H1 (cell line): ENCODE results near the gene BUD23. TPM values are rescaled to one million over a fixed set of nuclear protein-coding genes. Genes with fewer than 3 reads are reported as not detected.

Experiments
- CTCF ChIA-PET: fragments of 300-600 bp; sonication (Branson Sonifier 250); formaldehyde crosslinking; loops from one replicate; lab custom pipeline; 2021; ENCODE audit not compliant: partially characterized antibody; lab: Charles Lee
- POLR2A ChIA-PET: fragments of 300-600 bp; sonication (Branson Sonifier 250); formaldehyde crosslinking; loops from one replicate; lab custom pipeline; 2021; ENCODE audit warnings: inconsistent platforms; ENCODE audit not compliant: partially characterized antibody; lab: Charles Lee
- DNase-seq, 2 experiments: peaks; one replicate each; pipeline versions ENCODE4 v3.0.0 to v3.0.0-alpha.2; 2010 to 2022; ENCODE audit warnings: low spot score in 2 of 2, low read depth in 1 of 2, mixed read lengths in 1 of 2
- FAIRE-seq: peaks from 2 replicates; lab custom pipeline; 2011; peaks lifted over from hg19 to GRCh38; lab: Jason Lieb, UNC
- H2AFZ ChIP-seq: 2 replicates; pipeline ENCODE4 v1.8.1; 2012; ENCODE audit warnings: low read length, inconsistent platforms
- H2AK5ac ChIP-seq: 2 replicates; pipeline ENCODE4 v1.6.1; 2013; ENCODE audit warnings: low read depth, low read length
- H2BK120ac ChIP-seq: replicated peaks from 2 replicates; pipeline ENCODE3; 2013; ENCODE audit warnings: low read depth, low read length, inconsistent platforms
- H2BK12ac ChIP-seq: 2 replicates; pipeline ENCODE4 v1.6.1; 2013; ENCODE audit warnings: low read depth, low read length
- H2BK15ac ChIP-seq: 2 replicates; pipeline ENCODE4 v1.6.1; 2013; ENCODE audit warnings: low read length
- H2BK20ac ChIP-seq: 2 replicates; pipeline ENCODE4 v1.6.1; 2013; ENCODE audit warnings: low read length
- H2BK5ac ChIP-seq: 2 replicates; pipeline ENCODE4 v1.6.1; 2013; ENCODE audit warnings: low read depth, low read length
- H3K14ac ChIP-seq: 2 replicates; pipeline ENCODE4 v1.6.1; 2013; ENCODE audit warnings: inconsistent platforms; ENCODE audit not compliant: insufficient read length
- H3K18ac ChIP-seq: 2 replicates; pipeline ENCODE4 v1.6.1; 2013; ENCODE audit warnings: low read length; ENCODE audit errors: extremely low read depth
- H3K23ac ChIP-seq: 2 replicates; pipeline ENCODE4 v1.6.1; 2013; ENCODE audit warnings: inconsistent platforms; ENCODE audit not compliant: insufficient read length
- H3K23me2 ChIP-seq: 2 replicates; pipeline ENCODE4 v1.6.1; 2013; ENCODE audit warnings: low read depth, low read length
- H3K27ac ChIP-seq: 2 replicates; pipeline ENCODE4 v1.6.1; 2011; ENCODE audit warnings: low read depth, low read length, inconsistent platforms
- H3K27me3 ChIP-seq, 4 experiments: replicated peaks in 1 of 4; 1 replicate in 1 of 4; 2 replicates in 3 of 4; pipeline versions ENCODE4 v1.6.1 to v1.8.1; 2011 to 2013; ENCODE audit warnings: low read length in 3 of 4, mild to moderate bottlenecking in 3 of 4, inconsistent platforms in 2 of 4, mixed read lengths in 2 of 4, moderate library complexity in 1 of 4; ENCODE audit not compliant: control insufficient read depth in 3 of 4, insufficient read depth in 3 of 4; ENCODE audit errors: extremely low read depth in 1 of 4
- H3K36me3 ChIP-seq, 4 experiments: 2 replicates each; pipeline versions ENCODE4 v1.6.1 to v1.8.1; 2011 to 2013; ENCODE audit warnings: mild to moderate bottlenecking in 4 of 4, low read length in 3 of 4, moderate library complexity in 2 of 4, control low read depth in 1 of 4, inconsistent platforms in 1 of 4; ENCODE audit not compliant: insufficient read depth in 4 of 4, control insufficient read depth in 2 of 4
- H3K4ac ChIP-seq: replicated peaks from 2 replicates; pipeline ENCODE3; 2013; ENCODE audit warnings: low read length, low read depth, mixed read lengths, inconsistent platforms; ENCODE audit not compliant: insufficient read length
- H3K4me1 ChIP-seq, 4 experiments: replicated peaks in 1 of 4; 1 replicate in 1 of 4; 2 replicates in 3 of 4; pipeline versions ENCODE4 v1.6.1 to v1.8.1; 2011 to 2013; ENCODE audit warnings: low read length in 3 of 4, inconsistent platforms in 2 of 4, mixed read lengths in 1 of 4; ENCODE audit not compliant: insufficient read depth in 4 of 4, control insufficient read depth in 3 of 4
- H3K4me2 ChIP-seq, 2 experiments: 2 replicates each; pipeline versions ENCODE4 v1.6.1 to v1.8.1; 2011 to 2013; ENCODE audit warnings: low read depth in 2 of 2, low read length in 2 of 2, control low read depth in 1 of 2, inconsistent platforms in 1 of 2, mild to moderate bottlenecking in 1 of 2; ENCODE audit not compliant: insufficient read depth in 1 of 2
- H3K4me3 ChIP-seq, 4 experiments: fragments of 200-600, 300-600 bp in 1 of 4; sonication (generic), shearing (Covaris generic), sonication (Bioruptor Twin) in 1 of 4; 2 replicates each; pipeline versions ENCODE4 v1.5.1 to v1.8.1; 2011 to 2016; ENCODE audit warnings: low read length in 4 of 4, low read depth in 3 of 4, control low read depth in 2 of 4, inconsistent platforms in 2 of 4, mild to moderate bottlenecking in 2 of 4, mixed read lengths in 1 of 4, moderate library complexity in 1 of 4; ENCODE audit not compliant: insufficient read depth in 2 of 4; ENCODE audit errors: extremely low read depth in 1 of 4
- H3K56ac ChIP-seq: replicated peaks from 2 replicates; pipeline ENCODE3; 2013; ENCODE audit warnings: low read depth, mild to moderate bottlenecking, mixed read lengths, low read length, inconsistent platforms; ENCODE audit not compliant: insufficient read length
- H3K79me1 ChIP-seq: 2 replicates; pipeline ENCODE4 v1.6.1; 2013; ENCODE audit warnings: low read depth, low read length, control low read depth
- H3K79me2 ChIP-seq, 2 experiments: 2 replicates each; pipeline versions ENCODE4 v1.6.1 to v1.8.1; 2012 to 2013; ENCODE audit warnings: low read length in 2 of 2, mild to moderate bottlenecking in 2 of 2, inconsistent platforms in 1 of 2; ENCODE audit not compliant: insufficient read depth in 2 of 2, control insufficient read depth in 1 of 2
- H3K9ac ChIP-seq, 4 experiments: replicated peaks in 1 of 4; 1 replicate in 1 of 4; 2 replicates in 3 of 4; pipeline versions ENCODE4 v1.6.1 to v1.8.1; 2011 to 2013; ENCODE audit warnings: low read depth in 3 of 4, low read length in 3 of 4, control low read depth in 2 of 4, mild to moderate bottlenecking in 2 of 4, moderate library complexity in 2 of 4, inconsistent platforms in 1 of 4; ENCODE audit errors: extremely low read depth in 1 of 4
- H3K9me3 ChIP-seq, 2 experiments: 2 replicates each; pipeline versions ENCODE4 v1.6.1 to v1.8.1; 2012 to 2013; ENCODE audit warnings: mild to moderate bottlenecking in 2 of 2, moderate library complexity in 2 of 2, control low read depth in 1 of 2, inconsistent platforms in 1 of 2, low read depth in 1 of 2, low read length in 1 of 2, mixed read lengths in 1 of 2; ENCODE audit not compliant: insufficient read depth in 2 of 2
- H4K20me1 ChIP-seq, 2 experiments: replicated peaks in 1 of 2; 2 replicates each; pipeline versions ENCODE3 to v1.8.1; 2011 to 2013; ENCODE audit warnings: inconsistent platforms in 2 of 2, low read length in 2 of 2, mild to moderate bottlenecking in 1 of 2; ENCODE audit not compliant: insufficient read depth in 2 of 2, control insufficient read depth in 1 of 2
- H4K5ac ChIP-seq: 2 replicates; pipeline ENCODE4 v1.6.1; 2013; ENCODE audit warnings: low read length, low read depth, mixed read lengths, inconsistent platforms; ENCODE audit not compliant: insufficient read length
- H4K8ac ChIP-seq: 2 replicates; pipeline ENCODE4 v1.8.0; 2013; ENCODE audit warnings: mild to moderate bottlenecking, moderate library complexity, low read length, inconsistent platforms; ENCODE audit not compliant: insufficient read depth; ENCODE audit errors: extremely low read depth
- H4K91ac ChIP-seq: replicated peaks from 2 replicates; pipeline ENCODE3; 2013; ENCODE audit warnings: low read length, mixed read lengths, inconsistent platforms; ENCODE audit not compliant: insufficient read length
- ATF3 ChIP-seq: IDR thresholded peaks from 2 replicates; pipeline ENCODE4 v1.6.1; 2011; ENCODE audit warnings: low read depth, mild to moderate bottlenecking, low read length; ENCODE audit not compliant: insufficient read depth
- CTCF ChIP-seq, 3 experiments: IDR thresholded peaks; 1 replicate in 2 of 3; 2 replicates in 1 of 3; pipeline versions ENCODE4 v1.5.1 to v1.6.1; 2011; ENCODE audit warnings: low read length in 3 of 3, mild to moderate bottlenecking in 3 of 3, inconsistent platforms in 2 of 3, low read depth in 1 of 3, moderate library complexity in 1 of 3; ENCODE audit not compliant: insufficient read depth in 1 of 3; ENCODE audit errors: control extremely low read depth in 1 of 3
- POLR2AphosphoS5 ChIP-seq: IDR thresholded peaks from 2 replicates; pipeline ENCODE4 v1.6.1; 2011; ENCODE audit warnings: low read depth, low read length
- RAD21 ChIP-seq, 2 experiments: IDR thresholded peaks in 1 of 2; conservative IDR thresholded peaks in 1 of 2; 2 replicates each; pipeline ENCODE4 v1.6.1; 2011; ENCODE audit warnings: low read depth in 2 of 2, low read length in 2 of 2, improper control_type of control experiment in 1 of 2, inconsistent platforms in 1 of 2, mild to moderate bottlenecking in 1 of 2, moderate library complexity in 1 of 2
- SAP30 ChIP-seq: fragments of 300-600 bp; sonication (generic); IDR thresholded peaks from 2 replicates; pipeline ENCODE4 v1.7.1; 2012; ENCODE audit warnings: low read length, moderate library complexity, mild to moderate bottlenecking, inconsistent platforms; ENCODE audit not compliant: insufficient read depth, insufficient replicate concordance
- SP4 ChIP-seq: IDR thresholded peaks from 2 replicates; pipeline ENCODE4 v1.6.1; 2012; ENCODE audit warnings: low read length, inconsistent platforms
- ZNF274 ChIP-seq: IDR thresholded peaks from 2 replicates; pipeline ENCODE4 v1.7.0; 2012; ENCODE audit warnings: low read length, borderline replicate concordance; ENCODE audit errors: extremely low read depth
- WGBS, 2 experiments: shearing (Covaris generic) in 1 of 2; methylation state at CpG; one replicate each; pipeline versions ENCODE4 v1.1.6 to v1.1.7; 2013 to 2015; ENCODE audit warnings: low lambda C conversion rate in 2 of 2, mixed read lengths in 2 of 2, inconsistent platforms in 1 of 2, low coverage in 1 of 2, missing lambda C conversion rate in 1 of 2; ENCODE audit not compliant: insufficient replicate concordance in 2 of 2, insufficient coverage in 1 of 2, insufficient read length in 1 of 2; ENCODE audit errors: extremely low coverage in 1 of 2, missing lambda C conversion rate in 1 of 2; 5-methylcytosine and 5-hydroxymethylcytosine counted together
- polyA plus RNA-seq, 7 experiments: library from polyadenylated mRNA; depleted of rRNA in 3 of 7; stranded (reverse) in 5 of 7; unstranded in 2 of 7; fragments of >200 nt in 5 of 7; fragments of 200-250 nt in 2 of 7; gene quantifications; 1 replicate in 5 of 7; 2 replicates in 1 of 7; 4 replicates in 1 of 7; pipeline versions ENCODE4 v1.2.1 to v1.2.3, GENCODE V29; 2011 to 2013; ENCODE audit warnings: missing spikeins in 2 of 7, mixed read lengths in 2 of 7
- total RNA-seq: library from RNA; stranded (reverse); fragmentation: NEBNext Ultra II Directional; extraction: Animal tissue kit (Norgen Biotek cat#: 25700); gene quantifications from 2 replicates; pipeline ENCODE4 v1.2.1, GENCODE V29; 2021

Gene BUD23
- total and polyA plus RNA-seq, 2 of the 8 experiments (the other 6 are each of a cell fraction or from before 2014, with no cell fraction given) = 72.3 to 78.4 TPM

- no peak for TF ChIP-seq ATF3
- TF ChIP-seq POLR2AphosphoS5 = 0 out of 2 replicates have a peak, but pooled peaks have one; percentile 3
- no peak for TF ChIP-seq SP4
- TF ChIP-seq RAD21 (IDR thresholded peaks at IDR 0.05 in 1 of 2, conservative IDR thresholded peaks at IDR 0.05 in 1 of 2; ENCODE audit: low read depth in 2 of 2, low read length in 2 of 2) = no peak
- no peak for TF ChIP-seq SAP30
- TF ChIP-seq ZNF274 = no peak
- TF ChIP-seq CTCF (IDR thresholded peaks at IDR 0.05; ENCODE audit: control extremely low read depth in 1 of 3, insufficient read depth in 1 of 3, low read depth in 1 of 3, low read length in 3 of 3) = no peak
- no peaks in the 10 kb centered on the region for H3K9me3 ChIP-seq
- H3K14ac ChIP-seq = no peak overlapping the region
- H3K4me1 ChIP-seq = peaks cover 0 to 16% (median 11%) of the 10 kb centered on the region in 4 experiments; a peak in 6 of 7 replicates
- FAIRE-seq (no peak), DNase-seq (no peak)
- no peak overlapping the region for H2BK12ac ChIP-seq
- H3K18ac ChIP-seq = no peak overlapping the region
- H2AFZ ChIP-seq = no peak overlapping the region
- no peak overlapping the region for H3K4me3 ChIP-seq
- peaks cover 6 to 26% (median 11%) of the 10 kb centered on the region in 4 experiments; a peak in 5 of 8 replicates for H3K36me3 ChIP-seq
- no peak overlapping the region for H4K5ac ChIP-seq
- H3K23me2 ChIP-seq = peaks cover 2% of the 10 kb centered on the region; the same call in 1 of the 2 replicates
- no peak overlapping the region for H2BK120ac ChIP-seq
- H2BK5ac ChIP-seq = no peak overlapping the region
- H3K27ac ChIP-seq = no peak overlapping the region
- ChIA-PET POLR2A (interaction anchor here (0.6 to 4.9 kb wide), 8 partner anchors 9 to 178 kb away, joined by 3 to 37 read pairs (median 3); partner anchors contain the start of genes BAZ1B and STX1A), CTCF (interaction anchor here (0.7 to 9.7 kb wide), 15 partner anchors 12 to 177 kb away, joined by 3 to 130 read pairs (median 4); partner anchors contain the start of genes BAZ1B and STX1A)
- H2AK5ac ChIP-seq = no peak overlapping the region
- no peak overlapping the region for H2BK20ac ChIP-seq
- no peak overlapping the region for H3K23ac ChIP-seq
- no peak overlapping the region for H3K4me2 ChIP-seq
- H3K4ac ChIP-seq = no peak overlapping the region
- 90% methylated on average over 10 of the region's 14 CpGs; no CpG with 5 or more reads in 1 of the 2 experiments for WGBS, 2 experiments
- H3K79me2 ChIP-seq = no peaks in the 10 kb centered on the region
- H4K20me1 ChIP-seq = peaks cover 6 to 16% of the 10 kb centered on the region in 2 experiments
- H4K91ac ChIP-seq = no peak overlapping the region
- no peak overlapping the region for H3K9ac ChIP-seq
- no peak overlapping the region for H2BK15ac ChIP-seq
- H3K27me3 ChIP-seq = no peaks in the 10 kb centered on the region; a peak in 1 of 7 replicates
- no peak overlapping the region for H3K56ac ChIP-seq
- no peaks in the 10 kb centered on the region for H3K79me1 ChIP-seq
- no peak overlapping the region for H4K8ac ChIP-seq
Measured at GRCh38 chr7:73700069-73700423, 16.6 kb downstream of the BUD23 start.
